ENCODE results near the gene NACAD.

- TF ChIP-seq CTCF (tag by site-specific recombination; IDR thresholded peaks at IDR 0.05) (no peak), ZSCAN18 (tag by site-specific recombination; IDR thresholded peaks at IDR 0.05) (no peak), ZNF404 (tag by site-specific recombination; IDR thresholded peaks at IDR 0.05) (no peak), ZNF24 (tag by site-specific recombination; IDR thresholded peaks at IDR 0.05) (no peak), FEZF1 (tag by site-specific recombination; IDR thresholded peaks at IDR 0.05) (no peak), ATF2 (tag by site-specific recombination; IDR thresholded peaks at IDR 0.05; ENCODE audit: low read depth) (no peak), KLF9 (tag by site-specific recombination; IDR thresholded peaks at IDR 0.05; ENCODE audit: low read depth) (no peak), ZBTB20 (tag by site-specific recombination; IDR thresholded peaks at IDR 0.05) (no peak), RBAK (tag by site-specific recombination; IDR thresholded peaks at IDR 0.05) (no peak), ZNF292 (tag by site-specific recombination; IDR thresholded peaks at IDR 0.05; ENCODE audit: borderline replicate concordance, low read depth) (no peak), ZNF274 (IDR thresholded peaks at IDR 0.05; ENCODE audit: low read length) (no peak), ZNF274 (tag by site-specific recombination; IDR thresholded peaks at IDR 0.05; ENCODE audit: borderline replicate concordance) (no peak), ZNF19 (tag by site-specific recombination; IDR thresholded peaks at IDR 0.05; ENCODE audit: low read depth) (no peak)
Measured at GRCh38 chr7:45066409-45066808, 22.4 kb downstream of the NACAD start.

Data from HEK293 (cell line).